Kidney (tissue), 14 donors: ENCODE data around the gene VSTM4. TPM values are rescaled to one million over a fixed set of nuclear protein-coding genes. Genes with fewer than 3 reads are reported as not detected.

Source experiments
- DNase-seq, 5 donors: peaks; one replicate each; pipeline ENCODE4 v3.0.0-alpha.2; 2013 to 2020
- FAIRE-seq: peaks from 2 replicates; lab custom pipeline; 2012; peaks lifted over from hg19 to GRCh38; lab: Jason Lieb, UNC
- H3K27ac ChIP-seq, 2 donors: one replicate each; pipeline ENCODE4 v1.7.0; 2013; ENCODE audit warnings: low read depth in 2 of 2, low read length in 2 of 2, inconsistent platforms in 1 of 2
- H3K27me3 ChIP-seq: one replicate; pipeline ENCODE4 v1.7.1; 2013; ENCODE audit warnings: low read length, inconsistent platforms; ENCODE audit not compliant: control insufficient read depth, insufficient read depth
- H3K36me3 ChIP-seq, 3 donors: one replicate each; pipeline versions ENCODE4 v1.7.0 to v1.7.1; 2013; ENCODE audit warnings: low read length in 3 of 3, control low read depth in 1 of 3, inconsistent platforms in 1 of 3; ENCODE audit not compliant: insufficient read depth in 3 of 3, control insufficient read depth in 2 of 3
- H3K4me1 ChIP-seq, 3 donors: one replicate each; pipeline versions ENCODE4 v1.7.0 to v1.7.1; 2013; ENCODE audit warnings: low read length in 3 of 3, inconsistent platforms in 1 of 3, low read depth in 1 of 3; ENCODE audit not compliant: control insufficient read depth in 2 of 3, insufficient read depth in 2 of 3
- H3K4me3 ChIP-seq, 3 donors: one replicate each; pipeline versions ENCODE4 v1.7.0 to v1.8.1; 2013; ENCODE audit warnings: low read length in 3 of 3, control low read depth in 1 of 3, inconsistent platforms in 1 of 3
- H3K9ac ChIP-seq, 3 donors: one replicate each; pipeline versions ENCODE4 v1.7.0 to v1.7.1; 2013; ENCODE audit warnings: low read length in 3 of 3, control low read depth in 1 of 3, inconsistent platforms in 1 of 3
- H3K9me3 ChIP-seq, 3 donors: one replicate each; pipeline versions ENCODE4 v1.7.0 to v1.7.1; 2013; ENCODE audit warnings: low read length in 3 of 3, control low read depth in 1 of 3, inconsistent platforms in 1 of 3; ENCODE audit not compliant: control insufficient read depth in 2 of 3, insufficient read depth in 1 of 3
- CTCF ChIP-seq: IDR thresholded peaks from 3 replicates; pipeline ENCODE4 v1.5.1; 2012; ENCODE audit warnings: mild to moderate bottlenecking, moderate library complexity, borderline replicate concordance; ENCODE audit not compliant: insufficient read depth; ENCODE audit errors: extremely low read depth
- intact Hi-C: fragments of 100-400 bp; cut with DNase I; formaldehyde crosslinking; loops from one replicate; pipeline ENCODE4 v1.11.1; 2022
- polyA plus RNA-seq: library from polyadenylated mRNA; stranded (reverse); fragments of 350-450 nt; fragmentation: Illumina TruSeq; extraction: RNeasy Lipid Tissue Mini Kit (QIAGEN cat#74804); gene quantifications from one replicate; pipeline ENCODE4 v1.2.3, GENCODE V29; 2014; ENCODE audit warnings: low read depth, low replicate concordance; ENCODE audit not compliant: insufficient read depth
- total RNA-seq: library from RNA; stranded (reverse); fragmentation: NEBNext Ultra II Directional; extraction: Animal tissue kit (Norgen Biotek cat#: 25700); gene quantifications from one replicate; pipeline ENCODE4 v1.2.1, GENCODE V29; 2021
- donor health status: control.
- donor health status: control.
- donor health status: control.
- donor health status: control.
- donor health status: control.
- donor health status: DM: yes; HTN: yes; CAD: no.
- donor health status: Normal renal cell carcinoma (clear cell type).

Gene VSTM4
- total and polyA plus RNA-seq, 2 donors from 2014 or later: 7.4 to 8.5 TPM

- Histone ChIP-seq H3K36me3 (no peaks in the 10 kb centered on the region), H3K27me3 (no peaks in the 10 kb centered on the region), H3K4me3 (no peak overlapping the region), H3K27ac (no peak overlapping the region), H3K9ac (no peak overlapping the region), H3K9me3 (no peaks in the 10 kb centered on the region), H3K4me1 (no peaks in the 10 kb centered on the region)
- intact Hi-C loops: no loop called here
- FAIRE-seq: no peak
- no peak for DNase-seq
- no peak for TF ChIP-seq CTCF
These were observed 70.8 kb downstream of the VSTM4 start for GRCh38 chr10:49044293-49045193.

DNA sequence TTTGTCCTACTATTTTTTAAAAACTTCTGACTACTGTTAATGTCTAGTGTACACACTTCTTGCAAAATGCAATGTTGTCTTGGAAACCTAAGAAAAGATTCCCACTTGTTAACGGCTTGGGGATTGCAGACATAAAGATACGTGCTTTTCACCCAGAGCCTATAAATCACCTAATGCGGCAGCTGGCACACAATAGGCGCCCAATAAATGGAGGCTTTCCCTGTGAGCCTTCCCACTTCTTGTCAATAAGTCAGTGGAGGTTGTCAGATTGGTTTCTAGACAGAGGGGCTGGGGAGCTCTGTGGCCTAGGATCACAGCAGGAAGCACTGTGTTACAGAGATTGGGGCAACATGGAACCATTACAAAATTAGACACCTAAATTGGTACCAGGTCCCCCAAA, 74.7 kb downstream of the VSTM4 start:
- FAIRE-seq: no peak
- no peaks in the 10 kb centered on the region for H3K9me3 ChIP-seq
- H3K4me3 ChIP-seq: no peak overlapping the region
- intact Hi-C loops: no loop called here
- no peaks in the 10 kb centered on the region for H3K36me3 ChIP-seq
- no peak overlapping the region for H3K9ac ChIP-seq
- H3K27ac ChIP-seq: no peak overlapping the region
- TF ChIP-seq CTCF: no peak
- no peaks in the 10 kb centered on the region for H3K4me1 ChIP-seq
- DNase-seq: no peak
- no peaks in the 10 kb centered on the region for H3K27me3 ChIP-seq

GRCh38 chr10:49039409-49039808, 75.9 kb downstream of the VSTM4 start:
- no peaks in the 10 kb centered on the region for H3K4me1 ChIP-seq
- H3K4me3 ChIP-seq: no peak overlapping the region
- DNase-seq (no peak), FAIRE-seq (no peak)
- H3K36me3 ChIP-seq: no peaks in the 10 kb centered on the region
- no peak overlapping the region for H3K9ac ChIP-seq
- no peak overlapping the region for H3K27ac ChIP-seq
- no peaks in the 10 kb centered on the region for H3K9me3 ChIP-seq
- H3K27me3 ChIP-seq: no peaks in the 10 kb centered on the region
- intact Hi-C loops: no loop called here
- no peak for TF ChIP-seq CTCF
